SH-SY5Y (cell line): ENCODE results near the gene HNRNPF.

Experiments used
- GATA2 ChIP-seq: IDR thresholded peaks from 2 replicates; pipeline ENCODE4 v1.6.1; 2011; ENCODE audit warnings: mild to moderate bottlenecking, low read depth, low read length
- GATA3 ChIP-seq: IDR thresholded peaks from 2 replicates; pipeline ENCODE4 v1.6.1; 2011; ENCODE audit warnings: low read depth, mild to moderate bottlenecking, low read length, moderate library complexity

- TF ChIP-seq GATA3 (no peak), GATA2 (no peak)
Observed at GRCh38 chr10:43421519-43421918, 12.5 kb upstream of the HNRNPF start.
